ENCODE measurements around the gene KRT71. TPM values are rescaled to one million over a fixed set of nuclear protein-coding genes. Genes with fewer than 3 reads are reported as not detected.

The KRT71 gene
- total and polyA plus RNA-seq, 2 of the 8 experiments (the other 6 are each of a cell fraction or from before 2014, with no cell fraction given), result not detected

DNA sequence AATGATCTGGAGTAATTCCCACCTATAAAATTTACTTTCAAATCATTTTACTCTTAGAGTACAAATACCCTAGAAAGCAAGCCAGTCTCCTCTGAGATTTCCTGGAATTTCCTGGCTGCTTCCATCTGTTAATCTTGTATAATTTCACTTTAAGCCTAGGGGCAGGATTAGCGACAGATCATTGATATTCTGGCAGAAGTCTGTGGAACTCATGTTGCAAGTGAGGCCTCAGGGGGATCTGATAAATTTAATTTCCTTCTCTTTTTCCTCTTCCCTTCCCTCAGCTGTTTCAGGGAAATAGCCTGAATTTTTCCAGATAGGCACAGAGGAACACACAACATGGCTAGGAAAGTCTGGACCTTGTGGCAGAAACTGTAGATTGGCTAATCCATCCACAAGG is 54.0 kb downstream of the KRT71 start:
- no peak overlapping the region for H3K4ac ChIP-seq (replicated peaks; ENCODE audit: insufficient read length, low read depth, low read length)
- H2BK15ac ChIP-seq (ENCODE audit: low read length), result no peak overlapping the region
- FAIRE-seq (no peak), DNase-seq (ENCODE audit: low read depth in 1 of 2, low spot score in 2 of 2) (no peak)
- H3K23me2 ChIP-seq (ENCODE audit: low read depth, low read length), result no peaks in the 10 kb centered on the region; the same call in 1 of the 2 replicates
- no peaks in the 10 kb centered on the region for H4K20me1 ChIP-seq (replicated peaks in 1 of 2; ENCODE audit: control insufficient read depth in 1 of 2, insufficient read depth in 2 of 2, low read length in 2 of 2)
- H3K4me3 ChIP-seq (ENCODE audit: extremely low read depth in 1 of 4, insufficient read depth in 2 of 4, low read depth in 3 of 4, low read length in 4 of 4), result no peak overlapping the region
- 67% methylated on average over 1 of the region's 1 CpG; no CpG with 5 or more reads in 1 of the 2 experiments for WGBS, 2 experiments (ENCODE audit: extremely low coverage in 1 of 2, insufficient coverage in 1 of 2, insufficient read length in 1 of 2, insufficient replicate concordance in 2 of 2, low coverage in 1 of 2, low lambda C conversion rate in 2 of 2, missing lambda C conversion rate in 1 of 2)
- no peak overlapping the region for H3K14ac ChIP-seq (ENCODE audit: insufficient read length)
- H2BK20ac ChIP-seq (ENCODE audit: low read length), result no peak overlapping the region
- no peak overlapping the region for H2AK5ac ChIP-seq (ENCODE audit: low read depth, low read length)
- H4K91ac ChIP-seq (replicated peaks; ENCODE audit: insufficient read length, low read length), result no peak overlapping the region
- no peak overlapping the region for H3K27ac ChIP-seq (ENCODE audit: low read depth, low read length)
- no peaks in the 10 kb centered on the region for H3K9me3 ChIP-seq (ENCODE audit: insufficient read depth in 2 of 2, low read depth in 1 of 2, low read length in 1 of 2)
- no peak overlapping the region for H3K4me2 ChIP-seq (ENCODE audit: insufficient read depth in 1 of 2, low read depth in 2 of 2, low read length in 2 of 2)
- no peak overlapping the region for H3K56ac ChIP-seq (replicated peaks; ENCODE audit: insufficient read length, low read depth, low read length)
- TF ChIP-seq TEAD4 (IDR thresholded peaks at IDR 0.05; ENCODE audit: low read depth, low read length), result no peak
- TF ChIP-seq YY1 (IDR thresholded peaks at IDR 0.05; ENCODE audit: low read depth, low read length), result no peak
- no peak for TF ChIP-seq HDAC6 (IDR thresholded peaks at IDR 0.05; ENCODE audit: low read depth, low read length)
- no peak for TF ChIP-seq SRF (IDR thresholded peaks at IDR 0.05; ENCODE audit: low read depth, low read length)
- no peak for TF ChIP-seq TBP (IDR thresholded peaks at IDR 0.05; ENCODE audit: low read depth, low read length)
- POLR2A ChIA-PET (ENCODE audit: partially characterized antibody), result no interaction called here
- no peak overlapping the region for H3K23ac ChIP-seq (ENCODE audit: insufficient read length)
- CTCF ChIA-PET (ENCODE audit: partially characterized antibody), result interaction anchor here (0.9 to 3.1 kb wide), 2 partner anchors 45 to 103 kb away, joined by 3 to 20 read pairs; no protein-coding TSS in a partner anchor
- peaks cover 5 to 10% (median 8%) of the 10 kb centered on the region in 4 experiments; a peak in 6 of 7 replicates for H3K4me1 ChIP-seq (replicated peaks in 1 of 4; ENCODE audit: control insufficient read depth in 3 of 4, insufficient read depth in 4 of 4, low read length in 3 of 4)
- H3K9ac ChIP-seq (replicated peaks in 1 of 4; ENCODE audit: extremely low read depth in 1 of 4, low read depth in 3 of 4, low read length in 3 of 4), result no peak overlapping the region
- no peak overlapping the region for H2BK120ac ChIP-seq (replicated peaks; ENCODE audit: low read depth, low read length)
- no peak overlapping the region for H2BK12ac ChIP-seq (ENCODE audit: low read depth, low read length)
- H2AFZ ChIP-seq (ENCODE audit: low read length), result no peak overlapping the region
- H3K18ac ChIP-seq (ENCODE audit: extremely low read depth, low read length), result no peak overlapping the region
- H3K36me3 ChIP-seq (ENCODE audit: control insufficient read depth in 2 of 4, insufficient read depth in 4 of 4, low read length in 3 of 4), result no peaks in the 10 kb centered on the region
- H3K79me2 ChIP-seq (ENCODE audit: control insufficient read depth in 1 of 2, insufficient read depth in 2 of 2, low read length in 2 of 2), result no peaks in the 10 kb centered on the region
- H3K79me1 ChIP-seq (ENCODE audit: low read depth, low read length), result no peaks in the 10 kb centered on the region
- no peaks in the 10 kb centered on the region; a peak in 1 of 7 replicates for H3K27me3 ChIP-seq (replicated peaks in 1 of 4; ENCODE audit: control insufficient read depth in 3 of 4, extremely low read depth in 1 of 4, insufficient read depth in 3 of 4, low read length in 3 of 4)
- no peak overlapping the region for H2BK5ac ChIP-seq (ENCODE audit: low read depth, low read length)
- no peak overlapping the region for H4K8ac ChIP-seq (ENCODE audit: extremely low read depth, insufficient read depth, low read length)
- no peak overlapping the region for H4K5ac ChIP-seq (ENCODE audit: insufficient read length, low read depth, low read length)

Data from H1 (cell line).